HG03342 (cell line): ENCODE measurements around the gene RNF133.
"Not testable (repeated sequence)": the region's sequence is repeated elsewhere in the genome, so short reads cannot be mapped to it uniquely, and the experiment has no call there.

ENCODE experiments used
- ATAC-seq: cut with Tn5 transposase; IDR thresholded peaks from one replicate; pipeline ENCODE4 v1.9.1; 2021; ENCODE audit warnings: mild to moderate bottlenecking, moderate library complexity; ENCODE audit not compliant: unreplicated experiment

The RNF133 gene

DNA sequence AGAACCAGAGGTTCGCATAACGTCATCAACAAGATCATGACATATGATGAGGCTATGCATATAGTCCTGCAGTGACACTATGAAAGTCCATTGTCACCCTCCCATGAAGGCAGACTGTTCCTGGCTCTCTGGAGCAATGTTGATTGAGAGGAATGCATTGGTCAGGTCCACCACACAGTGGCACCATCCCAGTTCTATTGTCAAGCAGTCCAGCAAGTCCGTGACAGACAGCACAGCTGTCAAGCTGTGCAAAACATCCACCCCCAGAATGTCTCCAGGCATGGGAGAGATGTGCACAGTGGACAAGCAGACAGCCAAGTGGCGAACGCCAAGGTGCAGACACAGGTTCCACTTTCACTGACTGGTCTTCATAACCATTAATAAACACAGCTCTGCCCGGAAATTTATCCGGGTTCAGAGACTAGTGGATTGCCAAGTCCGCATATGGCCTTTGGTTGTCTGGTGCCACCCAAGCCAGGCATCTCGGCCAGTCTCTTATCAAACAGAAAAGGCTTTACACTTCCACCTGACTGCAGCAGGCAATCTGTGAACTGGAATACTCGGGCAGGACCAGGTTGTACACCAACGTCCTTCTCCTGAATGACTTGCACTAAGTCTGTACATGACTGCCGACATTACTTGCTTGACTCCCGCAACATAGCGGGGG lies 7.2 kb downstream of the RNF133 start:
- no peak for ATAC-seq

DNA sequence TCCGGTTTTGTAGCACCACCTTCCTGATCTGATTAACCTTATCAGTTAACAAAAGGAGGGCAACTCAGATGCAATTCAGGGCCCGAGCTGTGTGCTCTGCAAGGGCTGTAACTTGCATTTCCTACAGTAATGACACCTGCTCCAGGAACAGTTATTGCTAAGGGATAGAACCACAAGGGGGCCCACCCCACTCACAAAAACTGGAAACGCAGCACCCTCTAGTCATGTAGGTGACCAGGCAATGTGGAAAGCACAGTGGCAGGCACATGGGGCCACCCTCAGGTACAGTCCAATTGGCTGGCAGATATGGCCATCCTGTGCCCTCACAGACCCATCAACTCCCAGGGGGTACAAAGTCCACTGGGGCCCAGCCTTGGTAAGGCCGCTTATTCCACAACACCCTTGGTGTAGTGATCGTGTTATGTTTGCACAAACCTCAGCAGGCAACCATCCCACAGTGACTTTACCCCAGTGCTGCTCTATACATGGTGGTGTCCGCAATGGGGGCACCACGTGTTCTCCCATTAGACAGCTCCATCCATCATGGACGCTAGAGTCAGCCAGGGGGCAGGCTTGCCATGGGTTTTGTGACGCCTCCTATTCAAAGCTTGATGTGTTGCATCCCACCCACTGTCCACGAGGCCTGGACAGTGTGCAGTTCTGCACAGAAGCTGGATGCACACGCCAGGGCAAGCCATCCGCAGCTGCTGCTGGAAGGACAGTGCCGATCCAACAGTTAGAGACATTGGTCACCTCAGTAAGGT lies 9.4 kb downstream of the RNF133 start:
- ATAC-seq: no peak

DNA sequence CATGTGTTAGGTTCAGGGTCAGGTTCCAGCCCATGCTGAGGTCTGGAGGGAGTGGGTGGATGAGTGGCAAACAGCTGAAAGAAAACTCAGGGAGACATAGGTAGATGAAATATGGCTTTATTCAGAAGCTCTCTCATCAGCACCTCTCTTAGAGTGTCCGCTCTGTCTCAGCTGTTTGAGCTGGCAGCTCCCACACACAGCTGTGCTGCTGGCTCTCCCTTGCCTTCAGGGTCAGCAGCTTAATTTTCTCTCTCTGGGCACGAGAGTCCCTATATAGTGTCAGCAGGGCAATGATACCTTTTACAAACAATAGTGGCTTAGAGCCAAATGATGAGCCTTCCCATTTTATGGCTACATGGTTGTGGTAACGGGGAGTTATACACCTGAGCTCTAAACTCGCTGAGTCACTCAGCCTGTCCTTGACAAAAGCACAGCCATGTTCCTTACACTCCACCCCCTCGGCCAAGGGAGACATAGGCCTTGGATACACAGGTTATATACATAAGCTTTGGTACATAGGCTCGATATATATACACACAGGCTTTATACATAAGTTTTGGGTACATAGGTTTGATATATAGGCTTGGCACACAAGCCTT lies 10.4 kb downstream of the RNF133 start:
- no peak for ATAC-seq

DNA sequence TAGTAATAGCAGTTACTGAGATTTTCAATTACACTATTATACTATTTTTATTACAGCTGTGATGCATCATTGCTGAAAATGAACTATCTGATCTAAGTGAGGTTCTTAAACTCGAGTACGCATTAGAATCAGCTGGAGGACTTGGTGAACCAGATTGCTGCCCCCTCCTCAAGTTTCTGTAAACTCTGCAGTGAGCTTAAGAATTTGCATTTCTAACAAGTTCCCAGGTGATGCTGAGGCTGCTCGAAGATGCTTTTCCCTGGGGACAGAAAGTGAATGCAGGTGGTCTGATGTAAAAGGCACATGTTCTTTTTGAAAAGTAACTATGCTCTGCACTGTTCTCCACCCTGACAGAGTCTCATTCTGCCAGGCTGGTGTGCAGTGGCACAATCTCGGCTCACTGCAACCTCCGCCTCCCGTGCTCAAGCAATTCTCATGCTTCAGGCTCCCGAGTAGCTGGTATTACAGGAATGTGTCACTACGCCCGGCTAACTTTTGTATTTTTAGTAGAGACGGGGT lies 12.5 kb downstream of the RNF133 start:
- no peak for ATAC-seq

DNA sequence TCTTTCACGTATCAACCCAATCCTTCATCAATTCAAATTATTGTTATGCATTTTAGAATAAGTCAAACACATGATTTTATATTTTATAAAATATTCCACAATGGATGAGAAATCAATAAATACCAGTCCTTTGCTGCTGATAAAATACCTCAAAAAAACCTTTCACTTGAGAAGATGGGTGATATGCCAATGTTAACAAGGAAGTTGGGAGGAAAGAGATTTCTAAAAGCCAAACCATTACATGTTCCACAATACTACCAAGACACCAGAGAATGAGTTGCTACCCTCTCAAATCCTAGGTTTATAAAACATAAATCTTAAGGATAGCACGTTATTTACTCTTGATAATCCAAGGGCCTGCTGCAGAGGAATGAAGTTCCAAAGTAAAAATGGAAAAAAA lies 14.4 kb downstream of the RNF133 start:
- no peak for ATAC-seq

DNA sequence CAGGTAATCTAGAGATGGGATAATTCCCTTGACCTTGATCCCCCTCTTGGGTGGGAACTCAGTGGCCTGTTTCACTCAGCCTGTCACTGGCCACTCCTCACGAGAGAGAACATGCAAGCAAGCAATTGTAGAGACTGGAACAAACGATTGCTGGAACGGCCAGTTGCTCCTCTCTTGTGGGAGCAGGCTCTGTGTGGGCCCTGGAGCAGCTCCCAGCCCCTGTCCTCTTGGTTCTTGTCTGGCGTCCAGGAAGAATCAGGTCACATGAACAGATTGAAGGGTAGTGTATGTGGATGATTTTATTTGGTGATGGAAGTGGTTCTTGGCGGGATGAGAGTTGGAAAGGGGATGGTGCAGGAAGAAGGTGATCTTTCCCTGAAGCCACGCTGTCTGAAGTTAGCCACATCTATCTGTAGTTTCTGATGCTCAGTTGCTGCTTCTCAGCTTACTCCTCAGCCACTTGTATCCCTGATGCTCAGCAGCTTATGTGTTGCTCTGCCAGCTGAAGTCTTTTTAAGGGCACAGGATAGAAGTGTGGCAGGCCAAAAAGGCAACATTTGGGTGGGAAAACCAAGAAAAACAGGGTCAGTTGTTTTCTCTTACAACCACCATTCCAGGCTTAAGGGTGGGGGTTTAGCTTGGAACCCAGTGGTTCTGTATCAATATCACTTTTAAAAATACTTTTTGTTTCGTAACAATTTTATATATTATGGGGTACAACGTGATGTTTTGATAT lies 15.9 kb downstream of the RNF133 start:
- no peak for ATAC-seq

DNA sequence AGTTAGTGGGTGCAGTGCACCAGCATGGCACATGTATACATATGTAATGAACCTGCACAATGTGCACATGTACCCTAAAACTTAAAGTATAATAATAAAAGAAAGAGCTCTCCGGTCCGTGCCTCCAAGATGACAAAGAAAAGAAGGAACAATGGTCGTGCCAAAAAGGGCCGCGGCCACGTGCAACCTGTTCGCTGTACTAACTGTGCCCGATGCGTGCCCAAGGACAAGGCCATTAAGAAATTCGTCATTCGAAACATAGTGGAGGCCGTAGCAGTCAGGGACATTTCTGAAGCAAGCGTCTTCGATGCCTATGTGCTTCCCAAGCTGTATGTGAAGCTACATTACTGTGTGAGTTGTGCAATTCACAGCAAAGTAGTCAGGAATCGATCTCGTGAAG lies 17.7 kb downstream of the RNF133 start:
- not testable (repeated sequence) for ATAC-seq

DNA sequence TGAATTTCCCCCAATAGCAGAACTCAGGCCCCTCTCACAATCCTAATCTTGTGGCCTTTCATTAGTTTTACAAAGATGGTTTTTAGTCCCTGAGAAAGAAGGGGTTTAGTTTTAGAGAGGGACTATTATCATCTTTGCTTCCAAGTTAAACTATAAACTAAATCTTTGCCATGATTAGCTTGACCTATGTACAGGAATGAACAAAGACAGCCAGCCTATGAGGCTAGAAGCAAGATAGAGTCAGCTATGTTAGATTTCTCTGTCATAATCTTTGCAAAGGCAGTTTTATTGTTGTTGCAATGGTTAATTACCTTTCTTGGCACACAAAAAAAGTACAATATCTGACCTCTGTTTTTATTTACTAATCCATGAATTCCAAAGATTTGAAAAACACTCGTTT lies 19.1 kb downstream of the RNF133 start:
- ATAC-seq: no peak

DNA sequence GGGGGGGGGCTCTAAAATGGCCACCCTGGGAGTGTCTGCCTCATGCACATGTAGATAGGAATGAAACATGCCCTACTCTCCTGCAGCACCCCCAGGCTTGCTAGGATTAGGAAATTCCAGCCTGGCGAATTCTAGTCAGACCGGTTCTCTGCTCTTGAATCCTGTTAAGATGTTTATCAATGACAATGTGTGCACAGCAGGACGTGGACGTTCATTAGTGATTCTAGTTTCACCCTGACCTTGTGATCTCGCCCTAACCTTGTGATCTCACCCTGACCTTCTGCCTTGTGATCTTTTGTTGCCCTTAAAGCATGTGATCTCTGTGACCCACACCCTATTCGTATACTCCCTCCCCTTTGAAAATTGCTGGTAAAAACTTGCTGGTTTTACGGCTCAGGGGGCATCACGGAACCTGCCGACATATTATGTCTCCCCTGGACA lies 19.6 kb downstream of the RNF133 start:
- not testable (repeated sequence) for ATAC-seq

DNA sequence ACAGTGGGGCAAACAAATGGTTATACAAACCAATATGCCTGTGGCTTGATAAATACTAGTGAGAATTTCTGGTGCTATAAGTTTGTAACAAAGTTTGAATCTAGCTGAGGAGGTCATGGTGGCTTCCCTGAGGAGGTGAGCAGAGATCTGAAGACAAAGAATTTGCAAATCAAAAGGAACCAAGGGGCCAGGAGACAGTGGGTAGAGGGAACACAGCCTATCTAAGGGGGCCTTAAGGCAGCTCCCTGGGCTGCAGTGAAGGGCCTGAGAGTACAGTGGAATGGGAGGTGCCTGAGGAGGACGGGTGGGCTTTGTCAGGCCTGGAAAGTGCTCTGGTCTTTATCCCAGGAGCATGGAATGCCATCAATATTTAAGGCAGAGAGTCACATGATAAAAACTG lies 21.8 kb downstream of the RNF133 start:
- no peak for ATAC-seq

DNA sequence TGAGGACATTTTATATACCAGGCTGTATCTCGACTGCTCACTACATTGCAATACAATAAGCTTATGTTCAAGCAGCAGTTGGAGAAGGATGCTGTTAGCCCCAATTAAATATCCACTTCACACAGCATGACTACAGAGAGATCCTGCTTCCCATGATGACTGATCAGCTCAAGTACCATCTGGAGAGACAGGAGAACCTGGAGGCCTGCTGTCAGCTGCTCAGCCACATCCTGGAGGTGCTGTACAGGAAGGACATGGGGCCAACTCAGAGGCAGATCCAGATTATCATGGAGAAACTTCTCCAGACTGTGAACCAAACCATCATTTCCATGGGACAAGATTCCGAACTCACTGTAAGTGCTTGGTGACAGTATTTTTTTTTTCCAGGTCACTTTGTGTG lies 22.5 kb downstream of the RNF133 start:
- no peak for ATAC-seq

DNA sequence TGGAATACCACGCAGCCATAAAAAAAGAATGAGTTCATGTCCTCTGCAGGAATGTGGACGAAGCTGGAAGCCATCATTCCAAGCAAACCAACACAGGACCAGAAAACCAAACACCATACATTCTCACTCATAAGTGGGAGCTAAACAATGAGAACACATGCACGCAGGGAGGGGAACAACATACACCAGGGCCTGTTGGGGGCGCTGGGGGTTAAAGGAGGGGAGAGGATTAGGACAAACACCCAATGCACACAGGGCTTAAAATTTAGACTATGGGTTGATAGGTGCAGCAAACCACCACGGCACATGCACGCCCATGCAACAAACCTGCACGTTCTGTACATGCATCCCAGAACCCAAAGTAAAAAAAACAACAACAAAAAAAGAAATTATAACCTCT lies 23.3 kb downstream of the RNF133 start:
- ATAC-seq: no peak

DNA sequence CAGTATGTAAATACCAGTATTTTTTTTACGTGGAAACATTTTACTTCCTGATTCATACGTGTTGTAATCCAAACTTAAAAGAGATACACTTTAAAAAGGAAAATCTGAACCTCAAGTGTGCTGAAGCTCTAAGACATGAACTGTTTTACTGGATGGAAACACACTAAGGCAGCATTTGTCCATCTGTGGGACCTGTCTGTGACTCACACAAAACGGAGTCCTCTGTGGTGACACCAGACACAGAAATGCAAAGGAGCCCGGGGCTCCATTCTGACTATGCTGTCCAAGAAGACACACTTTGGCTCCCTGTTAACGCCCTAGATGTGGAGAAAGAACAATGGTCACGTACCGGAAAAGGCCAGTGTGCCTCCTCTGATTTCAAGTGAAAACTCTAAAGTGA lies 23.9 kb downstream of the RNF133 start:
- ATAC-seq: no peak

DNA sequence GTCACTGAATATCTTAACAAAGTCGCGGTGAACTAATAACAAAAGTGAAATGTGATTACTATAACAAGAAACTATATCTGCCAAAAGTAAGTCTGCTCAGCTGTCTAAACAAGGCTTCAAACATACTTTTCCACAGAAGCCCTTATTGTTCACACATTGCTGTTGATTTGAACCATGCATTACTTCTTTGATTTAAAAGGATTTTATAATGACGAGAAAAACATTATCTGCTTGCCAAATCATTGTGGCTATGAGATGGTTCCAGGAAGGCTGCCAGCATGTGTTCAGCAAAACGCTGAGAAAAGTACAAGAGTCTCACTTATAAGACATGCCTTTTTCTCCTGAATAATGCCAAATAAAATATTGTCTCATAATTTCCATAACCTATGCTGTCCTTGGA lies 24.4 kb downstream of the RNF133 start:
- ATAC-seq: no peak

DNA sequence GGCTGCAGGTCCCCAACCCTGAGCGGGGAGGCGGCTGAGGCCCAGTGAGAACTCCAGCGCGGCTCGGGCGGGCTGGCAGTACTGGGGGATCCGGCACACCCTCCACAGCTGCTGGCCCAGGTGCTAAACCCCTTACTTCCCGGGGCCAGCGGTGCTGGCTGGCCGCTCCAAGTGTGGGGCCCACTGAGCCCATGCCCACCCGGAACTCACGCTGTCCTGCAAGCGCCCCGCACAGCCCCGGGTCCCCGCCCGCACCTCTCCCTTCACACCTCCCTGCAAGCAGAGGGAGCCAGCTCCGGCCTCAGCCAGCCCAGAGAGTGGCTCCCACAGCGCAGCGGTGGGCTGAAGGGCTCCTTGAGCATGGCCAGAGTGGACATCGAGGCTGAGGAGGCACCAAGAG lies 25.0 kb downstream of the RNF133 start:
- no peak for ATAC-seq

DNA sequence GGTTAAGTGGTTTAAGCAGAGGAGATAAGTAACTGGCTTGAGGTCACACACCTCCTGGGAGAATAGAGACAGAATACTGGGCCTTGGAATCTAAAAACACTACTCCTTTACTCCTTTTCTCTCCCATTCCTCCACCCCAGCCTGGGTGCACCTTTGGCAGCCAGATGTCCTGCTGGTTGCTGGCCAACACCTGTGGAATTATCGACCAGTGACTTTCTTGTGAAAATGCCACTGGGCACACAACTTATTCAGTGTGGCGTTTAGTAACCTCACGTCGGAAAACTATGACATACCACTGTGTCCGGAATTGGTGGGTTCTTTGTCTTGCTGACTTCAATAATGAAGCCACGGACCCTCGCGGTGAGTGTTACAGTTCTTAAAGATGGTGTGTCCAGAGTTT lies 26.4 kb downstream of the RNF133 start:
- no peak for ATAC-seq

DNA sequence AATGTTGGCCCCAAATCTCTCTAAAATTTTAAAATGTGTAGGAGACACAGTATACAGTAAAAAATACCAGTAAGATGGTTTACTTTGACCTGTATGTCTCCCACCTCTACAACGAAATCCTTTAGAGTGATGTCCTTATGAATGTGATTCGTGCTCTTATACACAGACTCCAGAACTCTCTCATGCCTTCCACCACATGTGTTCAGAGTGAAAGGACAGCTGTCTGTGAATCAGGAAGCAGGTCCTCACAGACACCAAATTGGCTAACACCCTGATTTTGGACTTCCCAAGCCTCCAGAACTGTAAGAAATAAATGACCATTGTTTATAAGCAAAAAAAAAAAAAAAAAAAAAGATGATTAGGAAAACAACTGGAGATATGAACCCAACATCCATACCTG lies 35.2 kb downstream of the RNF133 start:
- ATAC-seq: no peak

DNA sequence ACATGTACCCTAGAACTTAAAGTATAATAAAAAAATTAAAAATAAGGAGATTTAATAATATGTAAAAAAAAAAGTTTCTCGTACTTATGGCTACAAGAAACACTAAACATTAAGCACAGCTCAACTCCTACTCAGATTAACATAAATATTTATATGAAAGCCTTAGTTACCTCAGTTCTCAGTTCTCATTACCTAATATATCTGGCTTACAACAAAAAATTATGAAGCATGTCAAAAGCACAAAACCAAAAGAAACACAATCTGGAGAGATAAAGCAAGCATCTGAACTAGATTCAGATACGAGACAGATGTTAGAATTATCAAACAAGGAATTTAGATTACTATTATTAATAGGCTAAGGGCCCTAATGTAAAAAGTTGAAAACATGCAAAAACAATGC lies 40.1 kb downstream of the RNF133 start:
- ATAC-seq: no peak

DNA sequence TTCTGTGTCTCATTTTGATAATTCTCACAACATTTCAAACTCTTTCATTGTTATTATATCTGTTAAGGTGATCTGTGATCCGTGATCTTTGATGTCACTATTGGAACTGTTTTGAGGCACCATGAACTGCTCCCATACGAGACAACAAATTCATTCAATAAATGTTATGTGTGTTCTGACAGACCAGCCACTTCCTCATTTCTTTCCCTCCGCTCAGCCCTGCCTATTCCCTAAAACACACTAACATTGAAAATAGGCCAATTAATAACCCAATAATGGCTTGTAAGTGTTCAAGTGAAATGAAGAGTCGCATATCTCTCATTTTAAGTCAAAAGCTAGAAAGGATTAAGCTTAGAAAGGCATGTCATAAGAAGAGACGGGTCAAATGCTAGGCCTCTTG lies 45.2 kb downstream of the RNF133 start:
- ATAC-seq: no peak

DNA sequence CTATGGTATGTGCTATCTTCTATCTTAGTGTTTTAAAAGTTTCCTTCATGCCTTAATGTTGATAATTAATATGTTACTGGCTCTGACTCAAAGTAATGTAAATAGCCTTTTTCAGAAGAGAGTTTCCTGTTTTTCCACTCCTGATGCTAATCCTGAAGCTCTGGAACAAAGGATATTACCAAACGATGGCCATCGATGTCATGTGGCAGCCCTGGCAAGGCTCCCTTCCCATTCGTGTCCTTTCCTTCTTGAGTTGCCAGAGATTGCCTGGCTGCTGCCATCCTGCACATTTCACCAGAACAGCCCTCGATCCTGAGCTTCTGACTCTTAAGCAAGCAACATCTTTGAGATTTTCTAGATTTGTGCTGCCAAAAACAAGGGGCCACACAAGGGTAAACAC lies 46.0 kb downstream of the RNF133 start:
- no peak for ATAC-seq

DNA sequence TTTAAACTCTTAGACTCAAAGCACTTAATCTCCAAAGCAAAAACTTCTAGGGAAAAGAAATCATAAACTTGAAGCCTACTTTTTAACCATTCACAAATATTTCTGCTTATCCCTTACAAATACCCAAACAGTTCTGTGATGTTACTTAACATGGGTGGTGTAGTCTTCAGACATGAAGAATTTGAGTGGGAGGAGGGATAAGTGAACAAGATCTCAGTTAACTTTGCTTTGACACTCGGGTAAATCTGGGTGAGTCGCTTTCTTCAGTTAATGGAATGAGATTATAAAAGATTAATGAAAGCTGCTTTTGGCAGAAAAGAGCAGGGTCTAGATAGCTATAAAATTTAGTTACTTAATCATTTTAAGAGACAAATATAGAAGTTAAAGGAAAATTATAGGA lies 47.5 kb downstream of the RNF133 start:
- ATAC-seq: no peak
